Subcutaneous adipose tissue (tissue), 4 donors: Measurements from ENCODE around the gene SC5D. TPM values are rescaled to one million over a fixed set of nuclear protein-coding genes. Genes with fewer than 3 reads are reported as not detected.

ENCODE experiments used
- total RNA-seq, 4 donors: library from RNA; depleted of rRNA; stranded (reverse); fragments of >200 nt; gene quantifications; one replicate each; pipeline ENCODE4 v1.1.0, GENCODE V29; 2016
- TF ChIP-seq, protein P1 (sequence below): fragments of 450-650 bp; IDR thresholded peaks from one replicate; pipeline ENCODE4 v1.5.1; 2016; ENCODE audit warnings: low read depth, mild to moderate bottlenecking, control low read depth, antibody characterized with exemption, moderate library complexity

Gene SC5D
- total RNA-seq, 4 donors from 2014 or later: 12.2 to 42.1 (median 26.3) TPM

DNA sequence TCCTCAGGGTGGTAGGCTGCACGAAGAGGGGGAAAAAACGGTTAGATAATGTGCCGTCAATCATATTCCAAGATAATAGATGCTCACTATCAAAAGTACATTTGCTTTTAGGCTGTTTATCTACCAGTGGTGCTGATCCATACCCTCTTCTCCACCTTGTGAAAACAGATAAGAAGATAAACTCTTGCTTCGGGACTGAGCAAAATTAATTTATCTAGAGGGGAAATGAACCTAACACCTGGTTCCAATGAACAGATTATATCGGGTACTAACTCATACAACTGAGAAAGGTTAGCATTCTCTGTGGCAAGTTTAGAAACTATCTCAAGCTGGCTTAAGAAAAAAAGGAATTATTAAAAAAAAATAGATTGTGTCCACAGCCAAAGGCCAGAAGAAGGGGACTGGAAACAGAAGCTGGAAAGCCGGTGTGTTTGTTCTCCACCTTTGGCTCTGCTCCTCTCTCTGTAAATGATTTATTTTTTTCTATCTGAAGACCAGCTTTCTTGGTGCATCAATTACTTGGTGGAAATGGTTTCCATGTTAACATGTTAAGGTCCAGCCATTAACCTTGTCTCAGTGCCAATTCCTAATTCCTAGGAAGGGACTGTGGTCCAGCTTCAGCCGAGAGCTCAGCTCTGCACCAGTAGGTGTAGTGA is 55.8 kb downstream of the SC5D start:
- TF ChIP-seq, protein P1, sequence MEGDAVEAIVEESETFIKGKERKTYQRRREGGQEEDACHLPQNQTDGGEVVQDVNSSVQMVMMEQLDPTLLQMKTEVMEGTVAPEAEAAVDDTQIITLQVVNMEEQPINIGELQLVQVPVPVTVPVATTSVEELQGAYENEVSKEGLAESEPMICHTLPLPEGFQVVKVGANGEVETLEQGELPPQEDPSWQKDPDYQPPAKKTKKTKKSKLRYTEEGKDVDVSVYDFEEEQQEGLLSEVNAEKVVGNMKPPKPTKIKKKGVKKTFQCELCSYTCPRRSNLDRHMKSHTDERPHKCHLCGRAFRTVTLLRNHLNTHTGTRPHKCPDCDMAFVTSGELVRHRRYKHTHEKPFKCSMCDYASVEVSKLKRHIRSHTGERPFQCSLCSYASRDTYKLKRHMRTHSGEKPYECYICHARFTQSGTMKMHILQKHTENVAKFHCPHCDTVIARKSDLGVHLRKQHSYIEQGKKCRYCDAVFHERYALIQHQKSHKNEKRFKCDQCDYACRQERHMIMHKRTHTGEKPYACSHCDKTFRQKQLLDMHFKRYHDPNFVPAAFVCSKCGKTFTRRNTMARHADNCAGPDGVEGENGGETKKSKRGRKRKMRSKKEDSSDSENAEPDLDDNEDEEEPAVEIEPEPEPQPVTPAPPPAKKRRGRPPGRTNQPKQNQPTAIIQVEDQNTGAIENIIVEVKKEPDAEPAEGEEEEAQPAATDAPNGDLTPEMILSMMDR: no peak

DNA sequence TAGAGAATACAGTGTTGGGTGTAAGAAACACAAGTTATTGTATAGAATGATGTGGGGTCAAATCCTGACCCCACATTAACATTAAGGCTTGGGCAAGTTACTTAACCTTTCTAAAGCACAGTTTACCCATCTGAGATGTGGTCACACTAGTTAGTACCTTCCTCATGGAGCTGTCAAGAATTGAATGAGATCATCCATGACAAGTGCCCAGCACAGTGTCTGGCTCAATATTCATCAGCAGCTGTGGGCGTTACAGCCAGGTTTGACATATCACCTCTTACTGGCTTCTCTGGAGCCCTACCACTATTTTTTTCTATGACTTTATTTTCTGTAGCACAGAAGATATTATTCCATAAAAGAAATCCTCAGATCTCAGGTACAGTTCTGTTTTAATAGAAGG is 57.2 kb downstream of the SC5D start:
- TF ChIP-seq, protein P1: no peak

DNA sequence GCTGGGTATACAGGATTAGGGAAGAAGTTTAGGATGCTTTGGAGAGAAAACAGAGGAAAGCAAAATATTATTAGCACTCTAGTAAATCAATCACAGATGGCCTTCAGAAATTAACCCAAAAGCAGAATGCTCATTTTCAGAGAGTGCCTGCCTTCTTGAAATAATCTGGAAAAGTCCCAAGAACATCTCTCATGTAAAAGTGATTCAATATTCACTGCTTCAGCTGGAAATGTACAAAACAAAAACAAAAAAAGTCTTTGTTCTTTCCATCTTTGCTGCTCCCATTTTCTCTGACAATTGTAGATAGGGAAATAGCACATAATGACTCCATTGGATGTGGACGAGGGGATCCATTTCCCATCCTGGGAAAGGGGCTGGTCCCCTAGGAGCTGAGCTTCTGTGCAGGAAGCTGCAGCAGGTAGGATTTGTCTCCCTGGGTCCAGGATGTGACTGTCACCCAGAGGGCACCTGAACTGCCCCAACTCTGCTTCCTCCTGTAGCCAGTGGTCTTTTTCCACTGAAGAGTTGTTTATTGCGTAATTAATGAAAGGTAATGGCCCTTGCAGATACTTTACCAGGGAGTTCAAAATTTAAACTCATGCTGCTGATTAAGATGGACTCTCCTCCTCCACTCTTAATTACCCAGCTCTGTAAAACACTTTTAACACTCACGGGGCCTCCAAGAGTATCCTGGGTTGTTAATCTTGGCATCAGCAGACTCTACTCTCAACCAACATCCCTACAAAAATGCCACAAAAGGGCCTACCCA is 57.9 kb downstream of the SC5D start:
- TF ChIP-seq, protein P1: no peak

DNA sequence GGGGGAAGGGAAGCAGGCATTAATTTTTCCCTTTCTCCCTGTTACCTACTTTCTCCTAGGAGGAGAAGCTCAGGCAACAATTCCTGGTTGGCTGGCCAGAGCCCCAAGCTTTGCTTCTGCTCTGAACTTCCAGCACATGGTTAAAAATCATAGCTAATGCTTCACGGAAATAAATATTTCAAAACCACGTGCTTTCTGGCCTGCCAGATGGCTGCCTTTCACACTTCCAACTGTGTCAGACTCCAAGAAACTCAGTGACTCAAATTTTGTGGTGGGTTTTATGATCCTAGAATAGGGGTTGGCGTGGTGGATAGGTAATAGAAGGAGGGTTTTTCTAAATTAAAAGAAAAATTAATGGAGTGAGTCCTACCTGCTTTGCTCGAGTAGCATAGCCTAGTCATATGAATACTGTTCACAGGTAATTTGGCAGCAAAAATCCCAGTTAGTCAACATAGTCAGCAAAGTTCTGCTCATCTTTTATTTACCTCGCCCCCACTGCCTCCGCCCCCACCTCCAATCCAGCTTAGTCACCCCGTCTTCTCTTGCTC is 58.6 kb downstream of the SC5D start:
- TF ChIP-seq, protein P1: no peak

- TF ChIP-seq, protein P1: no peak
These were observed 59.8 kb downstream of the SC5D start for GRCh38 chr11:121352251-121352891.

- TF ChIP-seq, protein P1: no peak
These were observed 61.6 kb downstream of the SC5D start for GRCh38 chr11:121354192-121354591.

DNA sequence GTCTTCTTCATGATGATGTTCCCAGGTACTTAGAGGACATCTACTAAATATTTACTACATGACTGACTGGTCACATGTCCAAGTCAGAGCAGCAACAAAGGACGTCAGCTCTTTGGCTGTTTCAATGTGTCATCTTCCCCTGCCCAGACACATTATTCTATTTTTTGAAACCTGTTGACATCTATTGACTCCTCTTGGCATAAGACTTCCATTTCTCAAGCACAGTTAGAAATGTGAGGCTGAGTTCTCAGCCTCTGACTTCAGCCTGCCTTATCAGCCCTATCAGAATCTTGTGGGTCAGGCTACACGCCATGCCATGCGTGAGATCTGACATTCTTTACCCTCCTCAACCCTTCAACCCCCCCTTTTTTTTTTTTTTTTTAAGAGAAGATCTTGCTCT is 63.8 kb downstream of the SC5D start:
- TF ChIP-seq, protein P1: no peak
